ENCODE data around the gene TCP11L1. TPM values are rescaled to one million over a fixed set of nuclear protein-coding genes. Genes with fewer than 3 reads are reported as not detected.
A peak's percentile ranks its signal among the peaks of the same experiment; 100 is the strongest.

Gene TCP11L1
- total and polyA plus RNA-seq, 9 of the 15 experiments (the other 6 are each of a cell fraction or from before 2014, with no cell fraction given), result 1.6 to 15.3 (median 5.4) TPM

DNA sequence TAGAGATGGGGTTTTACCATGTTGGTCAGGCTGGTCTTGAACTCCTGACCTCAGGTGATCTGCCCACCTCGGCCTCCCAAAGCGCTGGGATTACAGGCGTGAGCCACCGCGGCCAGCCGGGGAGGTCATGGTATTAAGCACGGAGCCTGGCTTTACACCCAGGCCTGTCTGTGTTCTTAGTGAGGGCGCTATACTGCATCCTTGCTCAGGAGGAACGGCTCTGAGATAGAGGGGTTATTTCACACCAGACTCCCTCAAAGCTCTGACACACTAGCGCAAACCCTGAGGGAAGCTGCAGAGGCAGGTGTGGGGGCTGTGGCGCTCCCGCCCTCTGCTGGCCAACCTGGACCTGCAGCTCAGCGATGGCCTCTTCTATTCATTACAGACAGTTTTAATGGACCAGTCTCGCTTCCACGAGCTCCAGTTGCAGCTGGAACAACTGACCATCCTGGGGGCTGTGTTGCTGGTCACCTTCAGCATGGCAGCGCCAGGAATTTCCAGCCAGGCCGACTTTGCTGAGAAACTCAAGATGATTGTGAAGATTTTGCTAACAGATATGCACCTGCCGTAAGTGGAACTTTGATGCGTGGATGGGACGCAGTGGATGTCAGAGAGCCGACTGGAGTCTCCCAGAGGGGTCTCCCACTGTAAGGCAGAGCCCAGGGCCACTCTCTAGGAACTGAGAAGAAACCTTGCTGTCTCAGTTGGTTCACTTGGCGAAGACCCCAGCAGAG, 26.2 kb downstream of the TCP11L1 start (continued):
- TF ChIP-seq, protein P1, sequence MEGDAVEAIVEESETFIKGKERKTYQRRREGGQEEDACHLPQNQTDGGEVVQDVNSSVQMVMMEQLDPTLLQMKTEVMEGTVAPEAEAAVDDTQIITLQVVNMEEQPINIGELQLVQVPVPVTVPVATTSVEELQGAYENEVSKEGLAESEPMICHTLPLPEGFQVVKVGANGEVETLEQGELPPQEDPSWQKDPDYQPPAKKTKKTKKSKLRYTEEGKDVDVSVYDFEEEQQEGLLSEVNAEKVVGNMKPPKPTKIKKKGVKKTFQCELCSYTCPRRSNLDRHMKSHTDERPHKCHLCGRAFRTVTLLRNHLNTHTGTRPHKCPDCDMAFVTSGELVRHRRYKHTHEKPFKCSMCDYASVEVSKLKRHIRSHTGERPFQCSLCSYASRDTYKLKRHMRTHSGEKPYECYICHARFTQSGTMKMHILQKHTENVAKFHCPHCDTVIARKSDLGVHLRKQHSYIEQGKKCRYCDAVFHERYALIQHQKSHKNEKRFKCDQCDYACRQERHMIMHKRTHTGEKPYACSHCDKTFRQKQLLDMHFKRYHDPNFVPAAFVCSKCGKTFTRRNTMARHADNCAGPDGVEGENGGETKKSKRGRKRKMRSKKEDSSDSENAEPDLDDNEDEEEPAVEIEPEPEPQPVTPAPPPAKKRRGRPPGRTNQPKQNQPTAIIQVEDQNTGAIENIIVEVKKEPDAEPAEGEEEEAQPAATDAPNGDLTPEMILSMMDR (IDR thresholded peaks at IDR 0.05 in 2 of 3, conservative IDR thresholded peaks at IDR 0.05 in 1 of 3; ENCODE audit: insufficient read depth in 2 of 3, low read depth in 1 of 3, low read length in 3 of 3), result peak; percentile 90 to 93 (median 92)
- TF ChIP-seq PTBP1 (IDR thresholded peaks at IDR 0.05; ENCODE audit: low read depth, low read length) (no peak), MAZ (CRISPR knock-in tag; conservative IDR thresholded peaks at IDR 0.05 in 1 of 2, IDR thresholded peaks at IDR 0.05 in 1 of 2) (peak in 1 of 2 experiments; percentile 53; a peak in 2 of 4 replicates), ZBTB1 (CRISPR knock-in tag; IDR thresholded peaks at IDR 0.05; ENCODE audit: borderline replicate concordance, low read depth) (no peak), ZNF384 (IDR thresholded peaks at IDR 0.05; ENCODE audit: low read depth, low read length) (0 out of 2 replicates have a peak, but pooled peaks have one; percentile 15), CAMTA2 (CRISPR knock-in tag; conservative IDR thresholded peaks at IDR 0.05) (no peak), ARID2 (IDR thresholded peaks at IDR 0.05) (0 out of 2 replicates have a peak, but pooled peaks have one; percentile 18), HCFC1 (IDR thresholded peaks at IDR 0.05; ENCODE audit: low read depth, low read length) (0 out of 2 replicates have a peak, but pooled peaks have one; percentile 19), SRF (CRISPR knock-in tag; IDR thresholded peaks at IDR 0.05) (no peak), STAG1 (CRISPR knock-in tag; IDR thresholded peaks at IDR 0.05; ENCODE audit: borderline replicate concordance) (peak; percentile 67; the same call in 1 of the 2 replicates), NFE2 (IDR thresholded peaks at IDR 0.05; ENCODE audit: low read depth) (no peak), TCF7 (IDR thresholded peaks at IDR 0.05; ENCODE audit: borderline replicate concordance) (no peak), ZNF263 (CRISPR knock-in tag; IDR thresholded peaks at IDR 0.05; ENCODE audit: borderline replicate concordance) (no peak)
- TF ChIP-seq, protein P2, sequence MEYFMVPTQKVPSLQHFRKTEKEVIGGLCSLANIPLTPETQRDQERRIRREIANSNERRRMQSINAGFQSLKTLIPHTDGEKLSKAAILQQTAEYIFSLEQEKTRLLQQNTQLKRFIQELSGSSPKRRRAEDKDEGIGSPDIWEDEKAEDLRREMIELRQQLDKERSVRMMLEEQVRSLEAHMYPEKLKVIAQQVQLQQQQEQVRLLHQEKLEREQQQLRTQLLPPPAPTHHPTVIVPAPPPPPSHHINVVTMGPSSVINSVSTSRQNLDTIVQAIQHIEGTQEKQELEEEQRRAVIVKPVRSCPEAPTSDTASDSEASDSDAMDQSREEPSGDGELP (CRISPR knock-in tag; IDR thresholded peaks at IDR 0.05; ENCODE audit: borderline replicate concordance), result peak; percentile 21; the same call in 1 of the 2 replicates
- TF ChIP-seq, protein P3, sequence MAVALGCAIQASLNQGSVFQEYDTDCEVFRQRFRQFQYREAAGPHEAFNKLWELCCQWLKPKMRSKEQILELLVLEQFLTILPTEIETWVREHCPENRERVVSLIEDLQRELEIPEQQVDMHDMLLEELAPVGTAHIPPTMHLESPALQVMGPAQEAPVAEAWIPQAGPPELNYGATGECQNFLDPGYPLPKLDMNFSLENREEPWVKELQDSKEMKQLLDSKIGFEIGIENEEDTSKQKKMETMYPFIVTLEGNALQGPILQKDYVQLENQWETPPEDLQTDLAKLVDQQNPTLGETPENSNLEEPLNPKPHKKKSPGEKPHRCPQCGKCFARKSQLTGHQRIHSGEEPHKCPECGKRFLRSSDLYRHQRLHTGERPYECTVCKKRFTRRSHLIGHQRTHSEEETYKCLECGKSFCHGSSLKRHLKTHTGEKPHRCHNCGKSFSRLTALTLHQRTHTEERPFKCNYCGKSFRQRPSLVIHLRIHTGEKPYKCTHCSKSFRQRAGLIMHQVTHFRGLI (CRISPR knock-in tag; IDR thresholded peaks at IDR 0.05), result no peak
- TF ChIP-seq, protein P4, sequence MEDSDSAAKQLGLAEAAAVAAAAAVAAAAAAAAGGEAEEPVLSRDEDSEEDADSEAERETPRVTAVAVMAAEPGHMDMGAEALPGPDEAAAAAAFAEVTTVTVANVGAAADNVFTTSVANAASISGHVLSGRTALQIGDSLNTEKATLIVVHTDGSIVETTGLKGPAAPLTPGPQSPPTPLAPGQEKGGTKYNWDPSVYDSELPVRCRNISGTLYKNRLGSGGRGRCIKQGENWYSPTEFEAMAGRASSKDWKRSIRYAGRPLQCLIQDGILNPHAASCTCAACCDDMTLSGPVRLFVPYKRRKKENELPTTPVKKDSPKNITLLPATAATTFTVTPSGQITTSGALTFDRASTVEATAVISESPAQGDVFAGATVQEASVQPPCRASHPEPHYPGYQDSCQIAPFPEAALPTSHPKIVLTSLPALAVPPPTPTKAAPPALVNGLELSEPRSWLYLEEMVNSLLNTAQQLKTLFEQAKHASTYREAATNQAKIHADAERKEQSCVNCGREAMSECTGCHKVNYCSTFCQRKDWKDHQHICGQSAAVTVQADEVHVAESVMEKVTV (CRISPR knock-in tag; IDR thresholded peaks at IDR 0.05), result peak; percentile 67
- TF ChIP-seq, protein P5, sequence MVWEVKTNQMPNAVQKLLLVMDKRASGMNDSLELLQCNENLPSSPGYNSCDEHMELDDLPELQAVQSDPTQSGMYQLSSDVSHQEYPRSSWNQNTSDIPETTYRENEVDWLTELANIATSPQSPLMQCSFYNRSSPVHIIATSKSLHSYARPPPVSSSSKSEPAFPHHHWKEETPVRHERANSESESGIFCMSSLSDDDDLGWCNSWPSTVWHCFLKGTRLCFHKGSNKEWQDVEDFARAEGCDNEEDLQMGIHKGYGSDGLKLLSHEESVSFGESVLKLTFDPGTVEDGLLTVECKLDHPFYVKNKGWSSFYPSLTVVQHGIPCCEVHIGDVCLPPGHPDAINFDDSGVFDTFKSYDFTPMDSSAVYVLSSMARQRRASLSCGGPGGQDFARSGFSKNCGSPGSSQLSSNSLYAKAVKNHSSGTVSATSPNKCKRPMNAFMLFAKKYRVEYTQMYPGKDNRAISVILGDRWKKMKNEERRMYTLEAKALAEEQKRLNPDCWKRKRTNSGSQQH (CRISPR knock-in tag; IDR thresholded peaks at IDR 0.05), result no peak
